ENCODE results near the gene SMYD3.

SMYD3 gene

DNA sequence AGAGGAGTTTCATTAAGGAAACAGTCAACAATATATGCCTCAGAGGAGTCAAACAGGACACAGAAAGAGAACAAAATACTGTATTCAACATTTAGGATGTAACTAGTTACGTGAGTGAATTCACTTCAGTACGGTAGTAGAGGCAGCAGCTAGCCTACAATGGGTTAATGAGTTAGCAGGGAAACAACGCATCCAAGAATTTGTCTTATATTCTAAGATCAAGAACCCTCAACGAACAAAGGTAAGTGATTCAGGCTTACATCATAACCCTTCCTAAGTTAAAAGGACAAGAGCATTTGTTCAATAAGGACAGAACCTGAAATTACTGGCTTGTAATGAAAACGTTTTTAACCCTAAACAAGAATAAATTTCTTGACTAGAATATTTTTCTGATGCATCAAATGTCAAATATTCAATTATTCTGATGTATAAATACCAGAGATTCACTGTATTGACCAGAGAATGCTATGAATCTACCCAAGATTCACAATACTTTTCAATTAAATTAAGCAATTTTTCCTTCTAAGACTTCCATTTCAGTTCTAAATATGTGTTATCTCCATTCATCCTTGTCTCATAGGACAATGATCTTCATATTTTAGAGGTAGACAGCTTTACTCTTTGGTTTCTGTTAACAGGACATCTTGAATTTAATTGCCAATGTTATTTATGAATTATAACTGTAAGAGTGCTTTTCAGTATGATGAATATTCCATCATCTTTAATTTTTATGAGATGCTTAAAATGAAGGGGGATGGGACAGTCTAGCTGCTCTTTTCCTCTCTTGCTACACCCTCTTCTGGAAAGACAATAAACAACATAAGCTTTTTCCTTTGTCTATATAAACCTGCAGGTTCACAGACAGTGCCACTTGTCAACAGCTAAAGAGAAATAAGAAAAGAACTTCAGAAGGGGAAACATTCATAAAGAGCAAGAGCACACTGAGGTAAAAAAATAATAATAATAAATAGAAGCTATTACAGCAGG is 209.5 kb downstream of the SMYD3 start:
- no peak overlapping the region for H3K4me3 ChIP-seq (ENCODE audit: control insufficient read depth, low read depth, low read length)
- no peak for TF ChIP-seq CTCF (IDR thresholded peaks at IDR 0.05; ENCODE audit: control insufficient read depth, insufficient read depth, low read depth, low read length, missing control alignments)
- DNase-seq (ENCODE audit: low read depth): no peak

DNA sequence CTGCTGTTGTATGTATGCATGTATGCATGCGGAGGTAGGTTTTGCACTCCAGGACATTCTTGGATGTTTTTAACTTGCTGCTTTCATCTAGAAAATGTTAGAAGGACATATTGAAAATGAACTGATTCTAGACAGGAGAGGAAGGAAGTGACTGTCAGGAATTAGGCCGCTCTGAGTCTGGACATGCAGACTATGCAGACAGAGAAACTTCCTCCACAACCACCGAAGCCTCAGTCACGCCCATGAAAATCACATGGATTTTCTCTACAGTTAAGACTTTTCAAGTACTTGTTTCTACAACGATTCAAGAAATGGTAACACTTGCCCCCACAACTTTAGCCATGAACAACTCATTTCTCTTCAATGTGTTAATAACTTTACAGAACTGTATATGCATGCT is 211.1 kb downstream of the SMYD3 start:
- H3K4me3 ChIP-seq (ENCODE audit: control insufficient read depth, low read depth, low read length): no peak overlapping the region
- DNase-seq (ENCODE audit: low read depth): no peak
- no peak for TF ChIP-seq CTCF (IDR thresholded peaks at IDR 0.05; ENCODE audit: control insufficient read depth, insufficient read depth, low read depth, low read length, missing control alignments)

DNA sequence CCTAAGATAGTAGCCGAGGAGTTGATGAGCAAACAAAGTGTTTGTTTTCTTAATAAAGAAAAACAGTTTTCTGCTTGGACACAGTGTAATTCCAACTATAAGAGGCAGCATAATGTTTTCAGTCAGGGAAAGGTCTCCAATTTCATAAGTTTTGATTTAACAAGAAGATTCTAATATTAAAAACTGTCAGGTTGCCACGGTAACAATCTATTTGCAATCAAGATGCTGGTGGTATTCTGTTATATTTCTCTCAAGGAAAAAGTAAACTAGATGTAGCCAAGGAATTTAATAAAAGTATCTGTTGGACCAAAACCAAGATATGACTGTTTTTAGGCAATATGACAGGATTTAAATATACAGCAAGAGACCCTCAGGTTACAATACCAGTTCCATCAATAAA is 211.7 kb downstream of the SMYD3 start:
- DNase-seq (ENCODE audit: low read depth): no peak
- no peak for TF ChIP-seq CTCF (IDR thresholded peaks at IDR 0.05; ENCODE audit: control insufficient read depth, insufficient read depth, low read depth, low read length, missing control alignments)
- no peak overlapping the region for H3K4me3 ChIP-seq (ENCODE audit: control insufficient read depth, low read depth, low read length)

GRCh38 chr1:246294263-246294662 is 212.8 kb downstream of the SMYD3 start:
- TF ChIP-seq CTCF (IDR thresholded peaks at IDR 0.05; ENCODE audit: control insufficient read depth, insufficient read depth, low read depth, low read length, missing control alignments): no peak
- no peak overlapping the region for H3K4me3 ChIP-seq (ENCODE audit: control insufficient read depth, low read depth, low read length)
- DNase-seq (ENCODE audit: low read depth): no peak

- DNase-seq (ENCODE audit: low read depth): no peak
- TF ChIP-seq CTCF (IDR thresholded peaks at IDR 0.05; ENCODE audit: control insufficient read depth, insufficient read depth, low read depth, low read length, missing control alignments): no peak
- H3K4me3 ChIP-seq (ENCODE audit: control insufficient read depth, low read depth, low read length): no peak overlapping the region
Observed at GRCh38 chr1:246293366-246294121, 213.5 kb downstream of the SMYD3 start.

GRCh38 chr1:246292571-246292970 is 214.5 kb downstream of the SMYD3 start:
- TF ChIP-seq CTCF (IDR thresholded peaks at IDR 0.05; ENCODE audit: control insufficient read depth, insufficient read depth, low read depth, low read length, missing control alignments): no peak

More at GRCh38 chr1:246292571-246292970, 214.5 kb downstream of the SMYD3 start:
- no peak for DNase-seq (ENCODE audit: low read depth)
- no peak overlapping the region for H3K4me3 ChIP-seq (ENCODE audit: control insufficient read depth, low read depth, low read length)
